Endothelial cell of umbilical vein (primary cell): ENCODE measurements around the gene SOWAHD. TPM values are rescaled to one million over a fixed set of nuclear protein-coding genes. Genes with fewer than 3 reads are reported as not detected.

Experiments used
- BruUV-seq: library from RNA; stranded (reverse); fragments of 400-500 nt; replicated peaks from 2 replicates; lab custom pipeline; 2021; lab: Mats Ljungman, UMichigan
- CTCF ChIA-PET: fragments of 300-600, 350-600 bp; sonication (Branson Sonifier 250); formaldehyde crosslinking; loops from one replicate; lab custom pipeline; 2021; ENCODE audit warnings: antibody characterized with exemption, inconsistent platforms; lab: Charles Lee
- POLR2A ChIA-PET: fragments of 300-600, 350-600 bp; sonication (Branson Sonifier 250); formaldehyde crosslinking; loops from one replicate; lab custom pipeline; 2021; ENCODE audit warnings: antibody characterized with exemption, inconsistent platforms; lab: Charles Lee
- DNase-seq: peaks from one replicate; pipeline ENCODE4 v3.0.0-alpha.2; 2011; ENCODE audit warnings: low read depth, low spot score
- FAIRE-seq: peaks from 2 replicates; lab custom pipeline; 2011; peaks lifted over from hg19 to GRCh38; lab: Jason Lieb, UNC
- H2AFZ ChIP-seq: 2 replicates; pipeline ENCODE4 v1.6.0; 2012; ENCODE audit warnings: low read depth, low read length, control low read depth, inconsistent platforms
- H3K27ac ChIP-seq: 2 replicates; pipeline ENCODE4 v1.5.1; 2011; ENCODE audit warnings: low read depth, mild to moderate bottlenecking, control low read depth, low read length, moderate library complexity; ENCODE audit not compliant: insufficient read depth
- H3K27me3 ChIP-seq, 2 experiments: 2 replicates each; pipeline versions ENCODE4 v1.6.0 to v1.6.1; 2011; ENCODE audit warnings: low read length in 2 of 2, mixed read lengths in 1 of 2; ENCODE audit not compliant: control insufficient read depth in 2 of 2, insufficient read depth in 2 of 2
- H3K36me3 ChIP-seq, 2 experiments: 2 replicates in 1 of 2; 3 replicates in 1 of 2; pipeline ENCODE4 v1.5.1; 2011; ENCODE audit warnings: low read length in 2 of 2, mild to moderate bottlenecking in 1 of 2, moderate library complexity in 1 of 2; ENCODE audit not compliant: control insufficient read depth in 2 of 2, insufficient read depth in 2 of 2; ENCODE audit errors: extremely low read depth in 1 of 2
- H3K4me1 ChIP-seq: 3 replicates; pipeline ENCODE4 v1.5.1; 2011; ENCODE audit warnings: mild to moderate bottlenecking, low read length; ENCODE audit not compliant: control insufficient read depth, insufficient read depth; ENCODE audit errors: extremely low read depth
- H3K4me2 ChIP-seq: 2 replicates; pipeline ENCODE4 v1.6.1; 2011; ENCODE audit warnings: low read length, control low read depth, mixed read lengths; ENCODE audit not compliant: insufficient read depth
- H3K4me3 ChIP-seq, 3 experiments: fragments of 200-600 bp in 1 of 3; sonication (generic), shearing (Covaris generic) in 1 of 3; replicated peaks in 1 of 3; 2 replicates each; pipeline ENCODE4 v1.5.1; 2011 to 2016; ENCODE audit warnings: control low read depth in 3 of 3, low read length in 3 of 3, mild to moderate bottlenecking in 2 of 3, inconsistent platforms in 1 of 3, low read depth in 1 of 3, moderate library complexity in 1 of 3; ENCODE audit not compliant: insufficient read depth in 1 of 3
- H3K79me2 ChIP-seq: 2 replicates; pipeline ENCODE4 v1.6.0; 2012; ENCODE audit warnings: low read length, inconsistent platforms; ENCODE audit not compliant: control insufficient read depth, insufficient read depth
- H3K9ac ChIP-seq: replicated peaks from 2 replicates; pipeline ENCODE3; 2011; ENCODE audit warnings: low read length, control low read depth; ENCODE audit not compliant: insufficient read depth; ENCODE audit errors: extremely low read depth
- H3K9me1 ChIP-seq: replicated peaks from 3 replicates; pipeline ENCODE4 v1.6.0; 2011; ENCODE audit warnings: mild to moderate bottlenecking, low read length; ENCODE audit not compliant: control insufficient read depth, insufficient read depth; ENCODE audit errors: extremely low read depth
- H3K9me3 ChIP-seq: replicated peaks from 2 replicates; pipeline ENCODE4 v1.5.1; 2012; ENCODE audit warnings: low read length, inconsistent platforms; ENCODE audit not compliant: control insufficient read depth, insufficient read depth
- H4K20me1 ChIP-seq: replicated peaks from 2 replicates; pipeline ENCODE3; 2011; ENCODE audit warnings: mild to moderate bottlenecking, low read length; ENCODE audit not compliant: control insufficient read depth, insufficient read depth; ENCODE audit errors: extremely low read depth
- CTCF ChIP-seq, 2 donors: IDR thresholded peaks; 1 replicate in 1 of 2; 2 replicates in 1 of 2; pipeline ENCODE4 v1.5.1; 2011; ENCODE audit warnings: low read length in 2 of 2, mild to moderate bottlenecking in 2 of 2, moderate library complexity in 2 of 2, control low read depth in 1 of 2, inconsistent platforms in 1 of 2, low read depth in 1 of 2; ENCODE audit not compliant: insufficient read depth in 1 of 2; ENCODE audit errors: extremely low read depth in 1 of 2
- FOS ChIP-seq: IDR thresholded peaks from 2 replicates; pipeline ENCODE4 v1.6.1; 2011; ENCODE audit warnings: mild to moderate bottlenecking, low read length, moderate library complexity, borderline replicate concordance; ENCODE audit not compliant: insufficient read depth
- GATA2 ChIP-seq: IDR thresholded peaks from 2 replicates; pipeline ENCODE4 v1.7.0; 2011; ENCODE audit warnings: low read depth, mild to moderate bottlenecking, moderate library complexity, mixed read lengths, low read length; ENCODE audit not compliant: insufficient read length, insufficient read depth
- JUN ChIP-seq: IDR thresholded peaks from 2 replicates; pipeline ENCODE4 v1.6.1; 2011; ENCODE audit warnings: borderline replicate concordance, low read depth; ENCODE audit not compliant: insufficient read length, insufficient read depth
- MAX ChIP-seq: IDR thresholded peaks from 2 replicates; pipeline ENCODE4 v1.6.1; 2011; ENCODE audit not compliant: insufficient read depth, insufficient read length
- MYC ChIP-seq: IDR thresholded peaks from one replicate; pipeline ENCODE4 v1.6.1; 2011; ENCODE audit warnings: mild to moderate bottlenecking, low read depth, low read length
- POLR2A ChIP-seq: IDR thresholded peaks from 2 replicates; pipeline ENCODE4 v1.6.1; 2012; ENCODE audit warnings: low read depth, mild to moderate bottlenecking, control low read depth, low read length
- POLR2AphosphoS5 ChIP-seq: IDR thresholded peaks from 2 replicates; pipeline ENCODE4 v1.6.1; 2012; ENCODE audit warnings: low read depth, mild to moderate bottlenecking, control low read depth, low read length, moderate library complexity; ENCODE audit not compliant: insufficient read depth
- dilution Hi-C: fragments of 300-500 bp; cut with MboI; formaldehyde crosslinking; loops from one replicate; pipeline ENCODE4 v1.15.0; 2019; ENCODE audit warnings: low sequenced_read_pairs; ENCODE audit not compliant: extremely low pct_ligation_motif_present
- intact Hi-C: fragments of 100-400 bp; cut with micrococcal nuclease; formaldehyde crosslinking; loops from one replicate; pipeline ENCODE4 v1.10.0; 2022
- polyA plus RNA-seq, 4 experiments: library from polyadenylated mRNA; depleted of rRNA in 3 of 4; stranded (reverse) in 3 of 4; unstranded in 1 of 4; fragments of >200 nt; gene quantifications; 2 replicates each; pipeline versions ENCODE4 v1.2.1 to v1.2.3, GENCODE V29; 2011 to 2012; ENCODE audit warnings: missing spikeins in 1 of 4
- total RNA-seq: library from RNA; stranded (reverse); gene quantifications from 2 replicates; pipeline ENCODE4 v1.2.3, GENCODE V29; 2021

SOWAHD gene
- total and polyA plus RNA-seq, 2 donors (not counting 3 experiments of a cell fraction or from before 2014, with no cell fraction given): not detected

- no TSS peak for BruUV-seq
These were observed 43.1 kb downstream of the SOWAHD start for GRCh38 chrX:119801253-119802221.

More at GRCh38 chrX:119801253-119802221, 43.1 kb downstream of the SOWAHD start:
- H3K4me3 ChIP-seq: no peak overlapping the region
- no peak for TF ChIP-seq POLR2A
- no peak for TF ChIP-seq CTCF (IDR thresholded peaks at IDR 0.05; ENCODE audit: extremely low read depth in 1 of 2, insufficient read depth in 1 of 2, low read depth in 1 of 2, low read length in 2 of 2)
- no peak for TF ChIP-seq MYC
- no peak for TF ChIP-seq MAX
- no peak for TF ChIP-seq JUN
- TF ChIP-seq POLR2AphosphoS5: no peak
- no peak for TF ChIP-seq FOS
- no peak for TF ChIP-seq GATA2
- H3K9ac ChIP-seq: no peak overlapping the region
- H3K27me3 ChIP-seq: no peaks in the 10 kb centered on the region
- H3K9me3 ChIP-seq: no peaks in the 10 kb centered on the region
- no peak overlapping the region for H3K27ac ChIP-seq
- H4K20me1 ChIP-seq: no peaks in the 10 kb centered on the region
- dilution Hi-C loops: no loop called here
- H3K4me1 ChIP-seq: no peaks in the 10 kb centered on the region
- no peak overlapping the region for H3K4me2 ChIP-seq
- intact Hi-C loops: no loop called here
- H3K36me3 ChIP-seq: no peaks in the 10 kb centered on the region
- POLR2A ChIA-PET: no interaction called here
- FAIRE-seq (no peak), DNase-seq (no peak)
- no peak overlapping the region for H2AFZ ChIP-seq
- no peaks in the 10 kb centered on the region for H3K79me2 ChIP-seq
- H3K9me1 ChIP-seq: no peaks in the 10 kb centered on the region
- CTCF ChIA-PET: no interaction called here
